Measurements from ENCODE around the gene ANAPC4. TPM values are rescaled to one million over a fixed set of nuclear protein-coding genes. Genes with fewer than 3 reads are reported as not detected.

ANAPC4 gene
- polyA plus RNA-seq, 2 of the 4 experiments (the other 2 are of a cell fraction): 15.7 to 21.2 TPM

DNA sequence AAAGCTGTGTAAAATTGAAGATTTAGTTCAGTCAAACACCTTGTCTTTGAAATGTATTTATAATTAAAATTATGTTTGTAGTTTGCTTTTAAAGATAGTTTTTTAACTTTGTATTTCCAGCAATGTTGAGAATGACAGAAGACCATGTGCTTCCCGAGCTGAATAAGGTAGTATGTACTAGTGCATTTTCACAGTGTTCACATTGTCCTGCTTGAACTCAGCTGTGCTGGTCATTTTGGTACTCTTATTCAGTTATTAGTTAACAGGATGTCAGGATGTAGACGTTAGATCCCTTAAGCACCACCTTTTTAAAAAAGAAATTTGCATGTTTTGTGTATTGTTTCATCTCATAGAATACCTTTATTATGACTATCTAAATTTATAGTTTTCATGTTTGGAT, 28.4 kb downstream of the ANAPC4 start:
- no peak for FAIRE-seq

DNA sequence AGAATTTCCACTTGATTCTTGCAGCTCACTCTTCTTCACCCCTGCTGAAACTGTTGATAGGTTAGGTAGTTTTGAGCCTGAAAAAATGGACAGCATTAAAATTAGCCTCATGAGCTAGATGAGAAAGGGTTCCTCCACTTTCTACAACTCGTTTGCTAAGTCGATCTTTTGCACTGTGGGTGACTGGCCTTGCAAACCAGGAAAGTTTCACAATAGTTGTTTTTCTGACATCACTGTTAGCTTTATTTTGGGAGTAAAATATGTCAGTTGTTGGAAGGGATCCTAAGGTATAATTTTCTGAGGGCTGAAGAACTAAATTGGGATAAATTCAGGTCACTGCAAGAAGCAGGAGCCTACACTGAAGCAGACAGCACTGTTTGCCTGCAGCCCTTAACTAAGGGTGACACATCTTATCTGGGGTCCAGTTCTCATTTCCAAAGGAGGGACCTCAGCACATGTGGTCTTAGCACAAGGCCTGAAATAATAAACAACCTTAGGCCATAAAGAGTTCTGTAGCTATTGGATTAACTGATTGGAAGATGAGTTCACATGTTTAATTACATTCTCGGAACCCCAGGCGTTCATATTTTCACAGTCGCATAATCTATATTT, 29.1 kb downstream of the ANAPC4 start:
- Histone ChIP-seq H3K4me2 (no peak overlapping the region), H3K27ac (no peak overlapping the region), H3K9me3 (no peaks in the 10 kb centered on the region), H3K4me3 (no peak overlapping the region), H3K4me1 (peaks cover 6% of the 10 kb centered on the region)
- 96% methylated on average over 5 of the region's 5 CpGs for WGBS (ENCODE audit: missing lambda C conversion rate)
- ChIA-PET CTCF (no interaction called here), POLR2A (no interaction called here)
- TF ChIP-seq FOXS1 (CRISPR knock-in tag; IDR thresholded peaks at IDR 0.05) (no peak), EHMT2 (IDR thresholded peaks at IDR 0.05; ENCODE audit: low read depth) (no peak), FOSL2 (IDR thresholded peaks at IDR 0.05) (no peak), FOSL2 (CRISPR knock-in tag; IDR thresholded peaks at IDR 0.05) (no peak), EP300 (IDR thresholded peaks at IDR 0.05) (no peak), ZSCAN20 (CRISPR knock-in tag; IDR thresholded peaks at IDR 0.05) (no peak), NFE2L2 (conservative IDR thresholded peaks at IDR 0.05; ENCODE audit: low read length) (no peak), SMC3 (IDR thresholded peaks at IDR 0.05) (no peak), JUN (IDR thresholded peaks at IDR 0.05) (no peak), NPAS2 (CRISPR knock-in tag; IDR thresholded peaks at IDR 0.05; ENCODE audit: borderline replicate concordance) (no peak), POLR2AphosphoS2 (conservative IDR thresholded peaks at IDR 0.05; ENCODE audit: low read length) (no peak), MAFK (IDR thresholded peaks at IDR 0.05; ENCODE audit: partially characterized antibody) (no peak), RCOR1 (IDR thresholded peaks at IDR 0.05; ENCODE audit: low read depth, low read length) (no peak)
- TF ChIP-seq, protein P1, sequence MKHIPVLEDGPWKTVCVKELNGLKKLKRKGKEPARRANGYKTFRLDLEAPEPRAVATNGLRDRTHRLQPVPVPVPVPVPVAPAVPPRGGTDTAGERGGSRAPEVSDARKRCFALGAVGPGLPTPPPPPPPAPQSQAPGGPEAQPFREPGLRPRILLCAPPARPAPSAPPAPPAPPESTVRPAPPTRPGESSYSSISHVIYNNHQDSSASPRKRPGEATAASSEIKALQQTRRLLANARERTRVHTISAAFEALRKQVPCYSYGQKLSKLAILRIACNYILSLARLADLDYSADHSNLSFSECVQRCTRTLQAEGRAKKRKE (CRISPR knock-in tag; IDR thresholded peaks at IDR 0.05; ENCODE audit: low read depth): no peak
- TF ChIP-seq, protein P2, sequence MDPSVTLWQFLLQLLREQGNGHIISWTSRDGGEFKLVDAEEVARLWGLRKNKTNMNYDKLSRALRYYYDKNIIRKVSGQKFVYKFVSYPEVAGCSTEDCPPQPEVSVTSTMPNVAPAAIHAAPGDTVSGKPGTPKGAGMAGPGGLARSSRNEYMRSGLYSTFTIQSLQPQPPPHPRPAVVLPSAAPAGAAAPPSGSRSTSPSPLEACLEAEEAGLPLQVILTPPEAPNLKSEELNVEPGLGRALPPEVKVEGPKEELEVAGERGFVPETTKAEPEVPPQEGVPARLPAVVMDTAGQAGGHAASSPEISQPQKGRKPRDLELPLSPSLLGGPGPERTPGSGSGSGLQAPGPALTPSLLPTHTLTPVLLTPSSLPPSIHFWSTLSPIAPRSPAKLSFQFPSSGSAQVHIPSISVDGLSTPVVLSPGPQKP (IDR thresholded peaks at IDR 0.05; ENCODE audit: low read depth, low read length): no peak
- TF ChIP-seq, protein P3, sequence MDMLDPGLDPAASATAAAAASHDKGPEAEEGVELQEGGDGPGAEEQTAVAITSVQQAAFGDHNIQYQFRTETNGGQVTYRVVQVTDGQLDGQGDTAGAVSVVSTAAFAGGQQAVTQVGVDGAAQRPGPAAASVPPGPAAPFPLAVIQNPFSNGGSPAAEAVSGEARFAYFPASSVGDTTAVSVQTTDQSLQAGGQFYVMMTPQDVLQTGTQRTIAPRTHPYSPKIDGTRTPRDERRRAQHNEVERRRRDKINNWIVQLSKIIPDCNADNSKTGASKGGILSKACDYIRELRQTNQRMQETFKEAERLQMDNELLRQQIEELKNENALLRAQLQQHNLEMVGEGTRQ (IDR thresholded peaks at IDR 0.05): no peak
- TF ChIP-seq, protein P4, sequence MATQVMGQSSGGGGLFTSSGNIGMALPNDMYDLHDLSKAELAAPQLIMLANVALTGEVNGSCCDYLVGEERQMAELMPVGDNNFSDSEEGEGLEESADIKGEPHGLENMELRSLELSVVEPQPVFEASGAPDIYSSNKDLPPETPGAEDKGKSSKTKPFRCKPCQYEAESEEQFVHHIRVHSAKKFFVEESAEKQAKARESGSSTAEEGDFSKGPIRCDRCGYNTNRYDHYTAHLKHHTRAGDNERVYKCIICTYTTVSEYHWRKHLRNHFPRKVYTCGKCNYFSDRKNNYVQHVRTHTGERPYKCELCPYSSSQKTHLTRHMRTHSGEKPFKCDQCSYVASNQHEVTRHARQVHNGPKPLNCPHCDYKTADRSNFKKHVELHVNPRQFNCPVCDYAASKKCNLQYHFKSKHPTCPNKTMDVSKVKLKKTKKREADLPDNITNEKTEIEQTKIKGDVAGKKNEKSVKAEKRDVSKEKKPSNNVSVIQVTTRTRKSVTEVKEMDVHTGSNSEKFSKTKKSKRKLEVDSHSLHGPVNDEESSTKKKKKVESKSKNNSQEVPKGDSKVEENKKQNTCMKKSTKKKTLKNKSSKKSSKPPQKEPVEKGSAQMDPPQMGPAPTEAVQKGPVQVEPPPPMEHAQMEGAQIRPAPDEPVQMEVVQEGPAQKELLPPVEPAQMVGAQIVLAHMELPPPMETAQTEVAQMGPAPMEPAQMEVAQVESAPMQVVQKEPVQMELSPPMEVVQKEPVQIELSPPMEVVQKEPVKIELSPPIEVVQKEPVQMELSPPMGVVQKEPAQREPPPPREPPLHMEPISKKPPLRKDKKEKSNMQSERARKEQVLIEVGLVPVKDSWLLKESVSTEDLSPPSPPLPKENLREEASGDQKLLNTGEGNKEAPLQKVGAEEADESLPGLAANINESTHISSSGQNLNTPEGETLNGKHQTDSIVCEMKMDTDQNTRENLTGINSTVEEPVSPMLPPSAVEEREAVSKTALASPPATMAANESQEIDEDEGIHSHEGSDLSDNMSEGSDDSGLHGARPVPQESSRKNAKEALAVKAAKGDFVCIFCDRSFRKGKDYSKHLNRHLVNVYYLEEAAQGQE (IDR thresholded peaks at IDR 0.05): no peak
- TF ChIP-seq, protein P5, sequence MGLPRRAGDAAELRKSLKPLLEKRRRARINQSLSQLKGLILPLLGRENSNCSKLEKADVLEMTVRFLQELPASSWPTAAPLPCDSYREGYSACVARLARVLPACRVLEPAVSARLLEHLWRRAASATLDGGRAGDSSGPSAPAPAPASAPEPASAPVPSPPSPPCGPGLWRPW (IDR thresholded peaks at IDR 0.05): no peak
- TF ChIP-seq, protein P6, sequence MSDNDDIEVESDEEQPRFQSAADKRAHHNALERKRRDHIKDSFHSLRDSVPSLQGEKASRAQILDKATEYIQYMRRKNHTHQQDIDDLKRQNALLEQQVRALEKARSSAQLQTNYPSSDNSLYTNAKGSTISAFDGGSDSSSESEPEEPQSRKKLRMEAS (IDR thresholded peaks at IDR 0.05): no peak
- DNase-seq (ENCODE audit: low read depth in 1 of 2, low spot score in 1 of 2): no peak
- no peak for ATAC-seq
- FAIRE-seq: no peak

More for the DNA sequence above, 28.4 kb downstream of the ANAPC4 start:
- 77% methylated on average over 2 of the region's 2 CpGs for WGBS (ENCODE audit: missing lambda C conversion rate)
- TF ChIP-seq ZFP36 (IDR thresholded peaks at IDR 0.05; ENCODE audit: borderline replicate concordance, partially characterized antibody) (no peak), EP300 (IDR thresholded peaks at IDR 0.05) (no peak), KDM5A (IDR thresholded peaks at IDR 0.05) (no peak), POLR2AphosphoS2 (conservative IDR thresholded peaks at IDR 0.05; ENCODE audit: low read length) (no peak), MAFK (IDR thresholded peaks at IDR 0.05; ENCODE audit: partially characterized antibody) (no peak), FOSB (CRISPR knock-in tag; IDR thresholded peaks at IDR 0.05) (no peak), RFX5 (IDR thresholded peaks at IDR 0.05) (no peak), SMC3 (IDR thresholded peaks at IDR 0.05) (no peak), NR3C1 (IDR thresholded peaks at IDR 0.05) (no peak), NFE2L2 (conservative IDR thresholded peaks at IDR 0.05; ENCODE audit: low read length) (no peak), CBX2 (IDR thresholded peaks at IDR 0.05; ENCODE audit: borderline replicate concordance, low read depth) (no peak), FOXS1 (CRISPR knock-in tag; IDR thresholded peaks at IDR 0.05) (no peak), PHF8 (IDR thresholded peaks at IDR 0.05; ENCODE audit: borderline replicate concordance, low read depth) (no peak), TFCP2L1 (CRISPR knock-in tag; IDR thresholded peaks at IDR 0.05) (no peak)
- TF ChIP-seq, protein P5 (IDR thresholded peaks at IDR 0.05): no peak
- Histone ChIP-seq H3K4me1 (peaks cover 13% of the 10 kb centered on the region), H3K27ac (no peak overlapping the region), H3K4me2 (no peak overlapping the region), H3K9me3 (no peaks in the 10 kb centered on the region), H3K4me3 (no peak overlapping the region)
- ChIA-PET CTCF (no interaction called here), POLR2A (no interaction called here)
- DNase-seq (ENCODE audit: low read depth in 1 of 2, low spot score in 1 of 2) (no peak), ATAC-seq (no peak)
